HCT116 (cell line): ENCODE data around the gene RIMKLA.

ENCODE experiments used
- ATF3 ChIP-seq: IDR thresholded peaks from 2 replicates; pipeline ENCODE4 v1.6.1; 2012
- CEBPB ChIP-seq: IDR thresholded peaks from 2 replicates; pipeline ENCODE4 v1.6.1; 2012; ENCODE audit warnings: low read depth
- EZH2 ChIP-seq: fragments of 200-600 bp; sonication (generic); IDR thresholded peaks from 2 replicates; pipeline ENCODE4 v1.6.1; 2017; ENCODE audit warnings: antibody characterized with exemption, mixed run types
- JUND ChIP-seq: IDR thresholded peaks from 2 replicates; pipeline ENCODE4 v1.6.1; 2012
- MAX ChIP-seq: IDR thresholded peaks from 2 replicates; pipeline ENCODE4 v1.6.1; 2012
- POLR2A ChIP-seq: IDR thresholded peaks from 2 replicates; pipeline ENCODE4 v1.7.0; 2011; ENCODE audit warnings: borderline replicate concordance; ENCODE audit not compliant: insufficient read depth, insufficient read length; ENCODE audit errors: extremely low read depth
- POLR2AphosphoS5 ChIP-seq: IDR thresholded peaks from 2 replicates; pipeline ENCODE4 v1.6.1; 2011; ENCODE audit warnings: mild to moderate bottlenecking, low read depth, low read length, moderate library complexity
- REST ChIP-seq: IDR thresholded peaks from 2 replicates; pipeline ENCODE4 v1.6.1; 2012; ENCODE audit warnings: low read depth
- SIN3A ChIP-seq: IDR thresholded peaks from 2 replicates; pipeline ENCODE4 v1.6.1; 2012; ENCODE audit warnings: low read depth
- YY1 ChIP-seq: IDR thresholded peaks from 2 replicates; pipeline ENCODE4 v1.6.1; 2011; ENCODE audit warnings: low read length, low read depth, moderate library complexity, mild to moderate bottlenecking; ENCODE audit not compliant: insufficient replicate concordance; ENCODE audit errors: extremely low read depth
- ZFX ChIP-seq: fragments of 450-650 bp; IDR thresholded peaks from 2 replicates; pipeline ENCODE4 v1.6.1; 2017
- TF ChIP-seq, protein P1 (sequence below), 3 experiments: fragments of 200-600 bp in 1 of 3; sonication (generic) in 1 of 3; IDR thresholded peaks in 2 of 3; conservative IDR thresholded peaks in 1 of 3; 2 replicates each; pipeline ENCODE4 v1.5.1; 2012 to 2017; ENCODE audit warnings: low read depth in 2 of 3, low read length in 2 of 3, antibody characterized with exemption in 1 of 3, borderline replicate concordance in 1 of 3, control low read depth in 1 of 3, mild to moderate bottlenecking in 1 of 3, mixed read lengths in 1 of 3, mixed run types in 1 of 3, moderate library complexity in 1 of 3; ENCODE audit not compliant: insufficient read depth in 1 of 3
- TF ChIP-seq, protein P2 (sequence below): IDR thresholded peaks from 2 replicates; pipeline ENCODE4 v1.6.1; 2011; ENCODE audit warnings: mild to moderate bottlenecking, low read length, moderate library complexity; ENCODE audit not compliant: insufficient replicate concordance; ENCODE audit errors: extremely low read depth

DNA sequence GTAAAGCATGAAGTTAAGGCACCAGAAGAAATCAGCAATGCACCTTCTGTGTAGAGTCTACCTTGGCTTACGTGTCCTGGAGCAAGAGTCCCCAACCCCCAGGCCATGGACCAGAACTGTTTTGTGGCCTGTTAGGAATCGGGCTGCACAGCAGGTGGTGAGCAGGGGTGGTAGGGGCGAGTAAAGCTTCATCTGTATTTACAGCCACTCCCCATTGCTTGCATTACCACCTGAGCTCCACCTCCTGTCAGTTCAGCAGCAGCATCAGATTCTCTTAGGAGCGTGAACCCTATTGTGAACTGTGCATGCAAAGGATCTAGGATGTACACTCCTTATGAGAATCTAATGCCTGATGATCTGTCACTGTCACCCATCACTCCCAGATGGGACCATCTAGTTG is 53.7 kb downstream of the RIMKLA start:
- TF ChIP-seq, protein P1, sequence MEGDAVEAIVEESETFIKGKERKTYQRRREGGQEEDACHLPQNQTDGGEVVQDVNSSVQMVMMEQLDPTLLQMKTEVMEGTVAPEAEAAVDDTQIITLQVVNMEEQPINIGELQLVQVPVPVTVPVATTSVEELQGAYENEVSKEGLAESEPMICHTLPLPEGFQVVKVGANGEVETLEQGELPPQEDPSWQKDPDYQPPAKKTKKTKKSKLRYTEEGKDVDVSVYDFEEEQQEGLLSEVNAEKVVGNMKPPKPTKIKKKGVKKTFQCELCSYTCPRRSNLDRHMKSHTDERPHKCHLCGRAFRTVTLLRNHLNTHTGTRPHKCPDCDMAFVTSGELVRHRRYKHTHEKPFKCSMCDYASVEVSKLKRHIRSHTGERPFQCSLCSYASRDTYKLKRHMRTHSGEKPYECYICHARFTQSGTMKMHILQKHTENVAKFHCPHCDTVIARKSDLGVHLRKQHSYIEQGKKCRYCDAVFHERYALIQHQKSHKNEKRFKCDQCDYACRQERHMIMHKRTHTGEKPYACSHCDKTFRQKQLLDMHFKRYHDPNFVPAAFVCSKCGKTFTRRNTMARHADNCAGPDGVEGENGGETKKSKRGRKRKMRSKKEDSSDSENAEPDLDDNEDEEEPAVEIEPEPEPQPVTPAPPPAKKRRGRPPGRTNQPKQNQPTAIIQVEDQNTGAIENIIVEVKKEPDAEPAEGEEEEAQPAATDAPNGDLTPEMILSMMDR (IDR thresholded peaks at IDR 0.05 in 2 of 3, conservative IDR thresholded peaks at IDR 0.05 in 1 of 3; ENCODE audit: borderline replicate concordance in 1 of 3, insufficient read depth in 1 of 3, low read depth in 2 of 3, low read length in 2 of 3), result no peak
- no peak for TF ChIP-seq JUND
- TF ChIP-seq POLR2A, result no peak
- no peak for TF ChIP-seq EZH2
- TF ChIP-seq YY1, result no peak
- TF ChIP-seq SIN3A, result no peak
- no peak for TF ChIP-seq POLR2AphosphoS5
- TF ChIP-seq ZFX, result no peak
- TF ChIP-seq CEBPB, result no peak
- TF ChIP-seq, protein P2, sequence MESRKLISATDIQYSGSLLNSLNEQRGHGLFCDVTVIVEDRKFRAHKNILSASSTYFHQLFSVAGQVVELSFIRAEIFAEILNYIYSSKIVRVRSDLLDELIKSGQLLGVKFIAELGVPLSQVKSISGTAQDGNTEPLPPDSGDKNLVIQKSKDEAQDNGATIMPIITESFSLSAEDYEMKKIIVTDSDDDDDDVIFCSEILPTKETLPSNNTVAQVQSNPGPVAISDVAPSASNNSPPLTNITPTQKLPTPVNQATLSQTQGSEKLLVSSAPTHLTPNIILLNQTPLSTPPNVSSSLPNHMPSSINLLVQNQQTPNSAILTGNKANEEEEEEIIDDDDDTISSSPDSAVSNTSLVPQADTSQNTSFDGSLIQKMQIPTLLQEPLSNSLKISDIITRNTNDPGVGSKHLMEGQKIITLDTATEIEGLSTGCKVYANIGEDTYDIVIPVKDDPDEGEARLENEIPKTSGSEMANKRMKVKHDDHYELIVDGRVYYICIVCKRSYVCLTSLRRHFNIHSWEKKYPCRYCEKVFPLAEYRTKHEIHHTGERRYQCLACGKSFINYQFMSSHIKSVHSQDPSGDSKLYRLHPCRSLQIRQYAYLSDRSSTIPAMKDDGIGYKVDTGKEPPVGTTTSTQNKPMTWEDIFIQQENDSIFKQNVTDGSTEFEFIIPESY, result no peak
- TF ChIP-seq REST, result no peak
- TF ChIP-seq MAX, result no peak
- TF ChIP-seq ATF3, result no peak
